ENCODE results near the gene ALDH1B1. TPM values are rescaled to one million over a fixed set of nuclear protein-coding genes. Genes with fewer than 3 reads are reported as not detected.

The ALDH1B1 gene
- total RNA-seq, 3 donors from 2014 or later = 10.2 to 18.4 (median 11.0) TPM

DNA sequence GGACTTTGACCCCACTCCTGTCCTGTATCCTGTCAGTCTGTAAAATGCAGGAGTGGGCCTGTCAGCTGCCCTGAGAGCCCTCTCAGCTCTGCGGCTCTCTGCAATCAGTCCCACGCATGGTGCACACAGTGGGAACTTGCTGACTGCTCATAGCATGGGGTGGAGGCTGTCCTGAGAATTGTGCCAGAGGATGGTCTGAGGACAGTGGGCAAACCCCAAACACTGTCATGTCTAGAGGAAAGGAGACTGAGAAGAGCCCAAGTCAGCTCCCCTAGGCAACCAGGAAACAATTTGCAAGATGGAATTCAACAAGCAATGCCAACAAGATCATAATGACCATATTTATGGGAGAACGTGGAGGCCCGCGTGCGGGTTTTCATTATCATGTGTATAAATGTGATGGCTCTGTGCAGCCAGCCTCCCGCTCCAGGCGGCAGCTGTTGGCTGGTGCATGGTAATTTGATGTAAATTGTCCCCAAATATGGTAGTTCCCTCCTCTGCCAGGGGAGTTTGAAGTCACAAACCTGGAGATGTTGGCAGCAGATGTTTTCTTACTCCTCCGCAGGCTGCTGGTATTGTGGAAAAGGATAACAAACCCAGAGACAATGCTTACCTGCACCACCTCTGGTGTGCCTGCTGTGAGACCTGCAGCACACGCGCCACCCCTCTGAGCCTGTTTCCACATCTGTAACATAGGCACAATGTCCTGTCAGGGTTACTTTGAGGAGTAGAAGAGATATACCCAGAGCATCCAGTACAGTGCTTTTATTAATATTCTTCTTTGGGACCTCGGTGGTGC, 39.8 kb upstream of the ALDH1B1 start:
- no peak for DNase-seq (ENCODE audit: low spot score in 2 of 2)
- no peaks in the 10 kb centered on the region for H3K27me3 ChIP-seq
- no peak for TF ChIP-seq POLR2AphosphoS5 (IDR thresholded peaks at IDR 0.05)
- no peak for TF ChIP-seq CTCF (IDR thresholded peaks at IDR 0.05)
- no peak for TF ChIP-seq POLR2A (IDR thresholded peaks at IDR 0.05)
- no peaks in the 10 kb centered on the region for H3K4me1 ChIP-seq
- no peak overlapping the region for H3K27ac ChIP-seq
- intact Hi-C loops (cut with DNase I; ENCODE audit: low total_unique reads) = loop anchor here (5.0 kb wide), 1 partner anchor 605 kb away; no protein-coding TSS in a partner anchor
- no peaks in the 10 kb centered on the region for H3K36me3 ChIP-seq
- H3K4me3 ChIP-seq = no peak overlapping the region
- no peaks in the 10 kb centered on the region for H3K9me3 ChIP-seq

- Histone ChIP-seq H3K36me3 (no peaks in the 10 kb centered on the region), H3K27me3 (no peaks in the 10 kb centered on the region), H3K4me1 (no peaks in the 10 kb centered on the region), H3K9me3 (no peaks in the 10 kb centered on the region), H3K27ac (no peak overlapping the region), H3K4me3 (no peak overlapping the region)
- no peak for DNase-seq (ENCODE audit: low spot score in 2 of 2)
- intact Hi-C loops (cut with DNase I; ENCODE audit: low total_unique reads) = no loop called here
- TF ChIP-seq POLR2A (IDR thresholded peaks at IDR 0.05) = no peak
- no peak for TF ChIP-seq POLR2AphosphoS5 (IDR thresholded peaks at IDR 0.05)
- TF ChIP-seq CTCF (IDR thresholded peaks at IDR 0.05) = no peak
Measured at GRCh38 chr9:38355115-38355514, 37.4 kb upstream of the ALDH1B1 start.

- H3K4me3 ChIP-seq = no peak overlapping the region
- H3K36me3 ChIP-seq = no peaks in the 10 kb centered on the region
- no peaks in the 10 kb centered on the region for H3K9me3 ChIP-seq
- TF ChIP-seq POLR2AphosphoS5 (IDR thresholded peaks at IDR 0.05) (no peak), CTCF (IDR thresholded peaks at IDR 0.05) (no peak), POLR2A (IDR thresholded peaks at IDR 0.05) (no peak)
- H3K27me3 ChIP-seq = no peaks in the 10 kb centered on the region
- no peaks in the 10 kb centered on the region for H3K4me1 ChIP-seq
- no peak overlapping the region for H3K27ac ChIP-seq
- intact Hi-C loops (cut with DNase I; ENCODE audit: low total_unique reads) = no loop called here
- no peak for DNase-seq (ENCODE audit: low spot score in 2 of 2)
Measured at GRCh38 chr9:38355517-38356120, 36.9 kb upstream of the ALDH1B1 start.

DNA sequence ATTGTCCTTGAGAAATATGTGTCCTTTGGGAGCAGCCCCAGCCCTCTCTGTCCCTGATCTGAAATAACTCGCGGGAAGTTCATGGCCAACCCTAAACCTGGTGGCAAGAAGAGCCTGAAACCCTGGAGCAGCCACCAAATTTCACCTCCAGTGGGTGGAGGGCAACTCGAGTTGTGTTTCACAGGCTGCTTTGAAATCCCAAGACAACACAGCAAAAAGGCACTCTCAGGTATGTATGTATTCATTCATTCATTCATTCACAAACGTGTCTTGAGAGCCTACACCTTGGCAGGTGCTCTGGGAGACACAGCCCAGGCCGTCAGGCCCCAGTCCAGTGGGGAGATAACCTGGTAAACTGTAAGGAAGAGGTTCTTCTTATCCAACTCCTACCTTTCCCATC, 35.7 kb upstream of the ALDH1B1 start:
- no peaks in the 10 kb centered on the region for H3K36me3 ChIP-seq
- H3K27me3 ChIP-seq = no peaks in the 10 kb centered on the region
- no peaks in the 10 kb centered on the region for H3K4me1 ChIP-seq
- no peak for TF ChIP-seq CTCF (IDR thresholded peaks at IDR 0.05)
- no peak for TF ChIP-seq POLR2AphosphoS5 (IDR thresholded peaks at IDR 0.05)
- no peak for TF ChIP-seq POLR2A (IDR thresholded peaks at IDR 0.05)
- no peak overlapping the region for H3K27ac ChIP-seq
- no peaks in the 10 kb centered on the region for H3K9me3 ChIP-seq
- no peak overlapping the region for H3K4me3 ChIP-seq
- intact Hi-C loops (cut with DNase I; ENCODE audit: low total_unique reads) = no loop called here
- DNase-seq (ENCODE audit: low spot score in 2 of 2) = no peak

Measured in breast epithelium (tissue), 4 donors.